Activated CD4-positive, alpha-beta memory T cell treated with anti-CD3 and anti-CD28 coated beads for 36 hours (primary cell): ENCODE measurements around the gene USP47. TPM values are rescaled to one million over a fixed set of nuclear protein-coding genes. Genes with fewer than 3 reads are reported as not detected.

Source experiments
- CTCF ChIA-PET: fragments of 350-600 bp; sonication (Branson Sonifier 250); formaldehyde crosslinking; loops from one replicate; lab custom pipeline; 2021; ENCODE audit warnings: antibody characterized with exemption, inconsistent platforms; lab: Charles Lee
- POLR2A ChIA-PET: fragments of 350-600 bp; sonication (Branson Sonifier 250); formaldehyde crosslinking; loops from one replicate; lab custom pipeline; 2021; ENCODE audit warnings: antibody characterized with exemption; lab: Charles Lee
- DNase-seq: peaks from one replicate; pipeline ENCODE4 v3.0.0-alpha.2; 2020
- H3K27ac Mint-ChIP-seq: one replicate; pipeline ENCODE4 v1.8.0; 2021; ENCODE audit warnings: mixed read lengths
- H3K27me3 Mint-ChIP-seq: one replicate; pipeline ENCODE4 v1.8.0; 2021; ENCODE audit warnings: mixed read lengths
- H3K36me3 Mint-ChIP-seq: one replicate; pipeline ENCODE4 v1.8.0; 2021; ENCODE audit warnings: mixed read lengths
- H3K4me1 Mint-ChIP-seq: one replicate; pipeline ENCODE4 v1.8.0; 2021; ENCODE audit warnings: low read depth, mixed read lengths
- H3K4me3 Mint-ChIP-seq: one replicate; pipeline ENCODE4 v1.8.0; 2021; ENCODE audit warnings: mild to moderate bottlenecking, mixed read lengths
- H3K9me3 Mint-ChIP-seq: one replicate; pipeline ENCODE4 v1.8.0; 2021; ENCODE audit warnings: mixed read lengths
- intact Hi-C: fragments of 100-400 bp; cut with micrococcal nuclease; formaldehyde crosslinking; loops from one replicate; pipeline ENCODE4 v1.15.1; 2023
- total RNA-seq, 2 experiments: library from RNA; stranded (reverse); gene quantifications; one replicate each; pipeline ENCODE4 v1.2.3, GENCODE V29; 2021

Gene USP47
- total RNA-seq, 2 experiments from 2014 or later: 58.5 to 64.0 TPM

DNA sequence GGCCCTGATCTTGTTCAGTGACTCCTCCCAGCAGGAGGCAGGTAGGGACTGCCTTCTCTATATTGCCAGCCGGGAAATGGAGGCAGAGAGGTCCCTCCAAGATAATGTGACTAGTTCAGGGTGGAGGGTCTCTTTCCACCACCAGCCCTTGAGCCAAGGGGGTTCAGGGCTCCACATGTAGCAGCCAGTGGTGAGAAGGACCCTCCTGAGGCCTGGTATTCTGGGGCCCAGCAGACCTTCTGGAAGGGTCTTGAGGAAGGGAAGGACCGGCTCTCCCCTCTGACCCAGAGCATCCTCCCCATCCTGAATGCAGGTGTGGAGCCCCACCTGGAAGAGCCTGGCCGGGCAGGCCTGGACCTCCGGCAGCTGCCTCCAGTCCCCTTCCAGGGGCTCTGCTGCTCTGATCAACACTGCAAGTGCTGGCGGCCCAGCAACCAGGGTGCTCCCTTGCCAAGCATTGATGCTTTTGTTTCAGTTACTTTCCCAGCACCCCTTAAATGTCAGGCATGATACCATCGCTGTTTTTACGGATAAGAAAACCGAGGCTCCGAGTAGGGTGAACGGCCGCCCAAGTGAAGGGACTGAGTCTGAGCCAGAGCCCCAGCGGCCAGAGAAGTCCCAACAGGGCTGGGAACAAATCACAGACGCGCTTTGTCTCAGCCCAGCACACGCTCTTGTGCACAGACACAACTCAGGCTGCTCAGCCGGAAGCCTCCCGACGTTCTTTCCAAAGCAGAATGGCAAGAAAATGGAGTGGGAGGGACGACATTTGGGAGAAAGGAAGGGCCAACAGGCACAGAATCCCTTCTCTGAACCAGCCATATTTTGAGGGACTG lies 127.8 kb downstream of the USP47 start:
- peaks cover 1% of the 10 kb centered on the region for H3K4me1 Mint-ChIP-seq
- DNase-seq: no peak
- ChIA-PET CTCF (interaction anchor here (3.8 kb wide), 1 partner anchor 12 kb away, joined by 27 read pairs; no protein-coding TSS in a partner anchor), POLR2A (no interaction called here)
- H3K36me3 Mint-ChIP-seq: no peaks in the 10 kb centered on the region
- H3K27me3 Mint-ChIP-seq: no peaks in the 10 kb centered on the region
- intact Hi-C loops: no loop called here
- H3K9me3 Mint-ChIP-seq: no peaks in the 10 kb centered on the region
- no peak overlapping the region for H3K27ac Mint-ChIP-seq
- H3K4me3 Mint-ChIP-seq: no peak overlapping the region

DNA sequence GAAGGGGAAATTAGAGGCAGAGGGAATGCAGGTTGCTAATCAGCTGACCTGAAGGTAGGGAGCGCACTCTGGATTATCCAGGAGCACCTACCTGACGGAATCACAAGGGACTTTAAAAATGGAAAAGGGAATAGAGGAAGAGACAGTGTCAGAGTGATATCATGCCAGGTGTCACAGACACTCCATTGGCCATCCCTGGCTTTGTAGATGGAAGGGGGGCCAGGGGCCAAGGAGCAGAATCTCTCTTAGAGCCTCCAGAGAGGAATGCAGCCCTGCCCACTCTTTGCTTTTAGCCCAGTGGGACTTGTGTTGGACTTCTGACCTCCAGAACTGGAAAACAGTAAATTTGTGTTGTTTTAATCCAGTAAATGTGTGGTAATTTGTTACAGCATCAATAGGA lies 128.8 kb downstream of the USP47 start:
- no peak overlapping the region for H3K27ac Mint-ChIP-seq
- H3K27me3 Mint-ChIP-seq: no peaks in the 10 kb centered on the region
- H3K4me3 Mint-ChIP-seq: no peak overlapping the region
- no peaks in the 10 kb centered on the region for H3K9me3 Mint-ChIP-seq
- peaks cover 8% of the 10 kb centered on the region for H3K4me1 Mint-ChIP-seq
- ChIA-PET CTCF (no interaction called here), POLR2A (no interaction called here)
- no peaks in the 10 kb centered on the region for H3K36me3 Mint-ChIP-seq
- no peak for DNase-seq
- intact Hi-C loops: no loop called here

DNA sequence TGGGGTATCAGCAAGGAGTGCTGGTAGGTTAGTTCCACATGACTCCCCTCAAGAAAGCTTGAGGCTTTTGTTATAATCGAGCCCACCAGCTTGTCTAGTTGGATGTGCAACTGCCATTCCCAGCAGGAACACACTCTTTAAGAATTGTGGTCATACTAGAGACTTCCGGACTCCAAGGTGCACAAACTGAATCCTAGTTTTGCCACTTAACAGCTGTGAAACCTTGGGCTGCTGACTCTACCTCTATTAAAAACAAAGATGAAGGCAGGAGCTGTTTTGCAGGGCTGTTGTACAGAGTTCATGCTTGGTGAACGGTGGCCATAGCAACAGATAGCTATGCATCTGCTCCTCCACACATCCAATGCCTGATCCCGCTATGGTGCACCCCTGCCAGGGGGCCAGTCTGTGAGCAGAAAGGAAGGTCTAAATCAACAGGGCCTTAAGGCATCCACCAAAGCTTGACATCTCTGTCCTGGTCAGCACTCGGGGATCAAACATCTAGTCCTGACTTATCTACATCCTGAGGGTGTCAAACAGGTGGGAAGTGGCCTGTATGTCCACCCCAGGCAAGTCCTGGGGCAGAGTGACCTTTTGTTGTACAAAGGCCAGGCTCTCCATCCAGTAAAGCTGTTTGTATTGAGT lies 130.3 kb downstream of the USP47 start:
- POLR2A ChIA-PET: no interaction called here
- CTCF ChIA-PET: interaction anchor here (0.6 to 1.5 kb wide), 3 partner anchors 15 to 72 kb away, joined by 3 to 7 read pairs (median 3); no protein-coding TSS in a partner anchor
- H3K9me3 Mint-ChIP-seq: no peaks in the 10 kb centered on the region
- no peaks in the 10 kb centered on the region for H3K36me3 Mint-ChIP-seq
- no peak overlapping the region for H3K4me3 Mint-ChIP-seq
- intact Hi-C loops: no loop called here
- no peaks in the 10 kb centered on the region for H3K27me3 Mint-ChIP-seq
- DNase-seq: no peak
- H3K4me1 Mint-ChIP-seq: peaks cover 8% of the 10 kb centered on the region
- H3K27ac Mint-ChIP-seq: no peak overlapping the region

DNA sequence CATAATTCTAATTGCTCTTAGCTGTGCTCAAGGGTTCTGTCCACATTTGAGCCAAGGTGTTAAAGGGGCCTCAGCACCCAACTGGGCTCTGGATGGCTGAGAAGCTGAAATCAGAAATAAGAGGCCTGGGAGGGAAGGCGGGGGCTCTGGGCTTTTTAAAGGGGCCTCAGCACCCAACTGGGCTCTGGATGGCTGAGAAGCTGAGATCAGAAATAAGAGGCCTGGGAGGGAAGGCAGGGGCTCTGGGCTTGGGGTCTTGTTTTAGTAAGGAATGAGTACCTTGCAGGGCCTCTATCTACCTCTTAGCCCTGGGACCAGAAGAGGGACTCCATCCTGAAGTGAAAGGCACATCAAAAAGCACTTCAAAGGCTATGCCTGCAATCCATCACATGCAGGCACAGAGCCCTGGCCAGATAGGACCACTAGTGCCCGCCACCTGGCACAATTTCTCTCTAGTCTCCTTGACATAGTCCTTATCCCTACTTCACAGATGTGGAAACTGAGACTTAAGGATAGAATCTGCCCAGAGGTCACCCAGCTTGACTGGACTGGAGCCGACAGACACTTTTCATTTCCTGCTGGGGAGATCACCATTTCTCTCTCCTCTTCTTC lies 131.1 kb downstream of the USP47 start:
- H3K27me3 Mint-ChIP-seq: no peaks in the 10 kb centered on the region
- H3K9me3 Mint-ChIP-seq: no peaks in the 10 kb centered on the region
- H3K4me3 Mint-ChIP-seq: no peak overlapping the region
- DNase-seq: no peak
- ChIA-PET POLR2A (no interaction called here), CTCF (interaction anchor here (1.5 kb wide), 1 partner anchor 72 kb away, joined by 7 read pairs; no protein-coding TSS in a partner anchor)
- no peak overlapping the region for H3K27ac Mint-ChIP-seq
- H3K4me1 Mint-ChIP-seq: peaks cover 8% of the 10 kb centered on the region
- H3K36me3 Mint-ChIP-seq: no peaks in the 10 kb centered on the region
- intact Hi-C loops: no loop called here

DNA sequence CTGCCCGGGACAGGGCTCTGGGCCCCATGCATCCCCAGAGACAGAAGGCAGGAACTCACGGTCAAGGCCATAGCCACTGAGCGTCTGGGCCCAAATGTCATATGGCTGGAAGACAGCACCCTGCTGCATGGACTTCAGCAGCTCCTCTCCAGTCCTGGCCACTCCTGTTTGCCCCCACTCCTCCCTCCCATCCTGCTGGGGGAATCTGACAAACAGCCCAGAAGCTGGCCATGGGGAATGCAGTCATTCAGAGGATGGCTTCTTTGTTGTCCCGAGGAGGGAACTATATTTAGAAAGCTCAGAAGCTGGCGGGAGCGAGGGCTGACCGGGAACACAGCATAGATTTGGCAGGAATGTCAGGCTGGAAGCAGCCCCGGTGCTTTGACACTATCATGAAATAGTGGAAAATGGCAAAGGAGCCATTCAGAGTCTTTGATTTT lies 131.6 kb downstream of the USP47 start:
- peaks cover 8% of the 10 kb centered on the region for H3K4me1 Mint-ChIP-seq
- no peak overlapping the region for H3K4me3 Mint-ChIP-seq
- POLR2A ChIA-PET: no interaction called here
- no peak for DNase-seq
- intact Hi-C loops: no loop called here
- no peak overlapping the region for H3K27ac Mint-ChIP-seq
- H3K9me3 Mint-ChIP-seq: no peaks in the 10 kb centered on the region
- H3K27me3 Mint-ChIP-seq: no peaks in the 10 kb centered on the region
- CTCF ChIA-PET: no interaction called here
- no peaks in the 10 kb centered on the region for H3K36me3 Mint-ChIP-seq

DNA sequence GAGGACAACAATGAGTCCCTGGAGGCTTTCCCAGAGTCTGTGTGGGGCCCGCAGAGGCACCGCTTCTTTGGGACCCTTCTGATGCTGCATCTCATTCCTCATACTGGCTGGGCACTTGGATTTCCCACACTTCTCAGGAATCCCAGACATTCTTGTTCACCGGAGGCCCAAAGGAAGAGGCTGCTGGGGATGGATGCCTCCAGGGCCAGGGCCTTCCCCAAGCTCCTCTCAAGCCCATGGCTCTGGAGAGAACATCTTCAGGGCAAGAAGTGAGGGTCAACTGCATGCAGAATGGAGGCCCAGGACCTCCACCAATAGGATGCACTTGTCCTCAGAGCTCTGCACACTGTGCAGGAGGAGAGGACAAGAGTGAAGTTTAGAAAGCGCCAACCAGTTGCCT lies 132.1 kb downstream of the USP47 start:
- CTCF ChIA-PET: interaction anchor here (1.1 kb wide), 1 partner anchor 8 kb away, joined by 3 read pairs; no protein-coding TSS in a partner anchor
- intact Hi-C loops: no loop called here
- no peaks in the 10 kb centered on the region for H3K27me3 Mint-ChIP-seq

DNA sequence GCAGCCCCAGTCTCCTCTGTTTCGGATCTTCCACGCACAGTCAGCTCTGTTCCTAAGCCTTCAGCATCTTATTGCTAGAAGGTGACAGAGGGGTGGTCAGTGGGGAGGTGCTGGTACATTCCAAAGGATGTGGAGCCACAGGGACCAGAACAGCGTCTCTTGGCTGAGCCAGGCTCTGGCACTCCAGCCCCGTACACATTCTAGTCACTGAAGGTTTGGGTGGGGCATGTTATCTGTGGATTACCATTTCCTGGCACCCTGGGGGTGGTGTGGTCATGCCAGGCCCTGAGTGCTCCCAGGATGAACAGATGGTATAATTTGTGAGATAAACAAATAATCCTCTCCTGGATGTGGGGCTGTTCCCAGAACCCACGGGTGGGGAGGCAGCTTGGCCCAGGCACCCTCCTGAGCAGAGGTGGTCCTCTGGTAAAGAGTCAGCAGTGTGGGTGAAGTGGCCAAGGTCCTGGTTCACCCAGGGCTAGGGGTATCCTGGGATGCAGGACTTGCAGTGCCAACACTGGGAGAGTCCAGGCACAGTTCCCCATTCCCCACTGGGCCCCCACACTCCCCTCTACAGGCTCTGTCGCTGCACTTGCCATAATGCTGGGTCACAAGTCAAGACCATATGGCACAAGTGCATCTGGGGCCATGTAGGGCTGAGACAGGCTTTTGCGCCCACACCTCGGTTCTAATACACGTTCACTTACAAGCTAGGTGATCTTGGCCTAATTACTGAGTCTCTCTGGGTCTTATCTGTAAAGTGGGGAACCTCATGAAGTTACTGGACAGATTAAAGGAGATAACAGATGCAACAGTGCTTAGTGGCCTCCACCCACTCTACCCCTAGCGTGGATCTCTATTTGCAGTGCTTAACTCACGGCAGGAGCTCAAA lies 133.7 kb downstream of the USP47 start:
- ChIA-PET CTCF (interaction anchor here (1.1 kb wide), 1 partner anchor 9 kb away, joined by 3 read pairs; no protein-coding TSS in a partner anchor), POLR2A (no interaction called here)
- Mint-ChIP-seq H3K27me3 (no peaks in the 10 kb centered on the region), H3K9me3 (no peaks in the 10 kb centered on the region), H3K4me3 (no peak overlapping the region), H3K4me1 (peaks cover 8% of the 10 kb centered on the region), H3K36me3 (no peaks in the 10 kb centered on the region), H3K27ac (no peak overlapping the region)
- DNase-seq: peak; percentile 6
- intact Hi-C loops: no loop called here

More for the DNA sequence above, 132.1 kb downstream of the USP47 start:
- Mint-ChIP-seq H3K9me3 (no peaks in the 10 kb centered on the region), H3K4me3 (no peak overlapping the region), H3K27ac (no peak overlapping the region), H3K4me1 (peaks cover 8% of the 10 kb centered on the region), H3K36me3 (no peaks in the 10 kb centered on the region)
- DNase-seq: peak; percentile 3
- POLR2A ChIA-PET: no interaction called here

DNA sequence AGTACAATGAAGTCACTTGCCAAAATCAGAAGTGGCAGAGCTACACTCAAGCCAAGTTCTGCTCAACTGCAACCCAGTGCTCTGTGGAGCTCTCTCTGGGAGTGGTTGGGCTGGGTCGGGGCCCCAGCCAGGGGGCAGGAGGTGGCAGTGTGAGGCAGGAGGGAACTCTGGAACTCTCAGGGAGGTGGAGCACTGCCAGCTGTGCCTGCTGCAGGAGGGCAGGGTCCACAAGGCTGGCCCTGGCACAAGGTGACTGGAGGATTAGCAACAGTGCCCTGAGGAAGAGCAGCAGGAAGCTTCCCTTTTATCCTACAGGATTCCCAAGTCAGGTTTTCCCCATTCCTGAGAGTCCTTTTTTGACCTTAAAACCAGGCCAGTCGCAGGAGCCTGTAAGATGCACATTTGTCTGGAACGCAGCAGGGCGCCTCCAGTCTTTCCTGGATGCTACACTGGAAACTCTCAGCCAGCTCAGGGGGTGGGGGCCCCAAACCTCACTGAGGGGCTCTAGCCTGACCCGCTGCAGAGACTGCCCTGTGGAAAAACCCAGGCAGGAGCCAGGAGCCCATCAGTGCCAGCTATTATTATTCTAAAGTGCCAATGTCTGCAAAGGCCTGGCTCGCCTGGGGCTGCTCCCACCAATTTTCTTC lies 134.8 kb downstream of the USP47 start:
- POLR2A ChIA-PET: interaction anchor here (0.8 kb wide), 1 partner anchor 14 kb away, joined by 4 read pairs; no protein-coding TSS in a partner anchor
- Mint-ChIP-seq H3K4me3 (no peak overlapping the region), H3K9me3 (no peaks in the 10 kb centered on the region), H3K4me1 (peaks cover 8% of the 10 kb centered on the region), H3K27ac (no peak overlapping the region), H3K27me3 (no peaks in the 10 kb centered on the region), H3K36me3 (no peaks in the 10 kb centered on the region)
- CTCF ChIA-PET: no interaction called here
- DNase-seq: peak; percentile 0
- intact Hi-C loops: no loop called here

DNA sequence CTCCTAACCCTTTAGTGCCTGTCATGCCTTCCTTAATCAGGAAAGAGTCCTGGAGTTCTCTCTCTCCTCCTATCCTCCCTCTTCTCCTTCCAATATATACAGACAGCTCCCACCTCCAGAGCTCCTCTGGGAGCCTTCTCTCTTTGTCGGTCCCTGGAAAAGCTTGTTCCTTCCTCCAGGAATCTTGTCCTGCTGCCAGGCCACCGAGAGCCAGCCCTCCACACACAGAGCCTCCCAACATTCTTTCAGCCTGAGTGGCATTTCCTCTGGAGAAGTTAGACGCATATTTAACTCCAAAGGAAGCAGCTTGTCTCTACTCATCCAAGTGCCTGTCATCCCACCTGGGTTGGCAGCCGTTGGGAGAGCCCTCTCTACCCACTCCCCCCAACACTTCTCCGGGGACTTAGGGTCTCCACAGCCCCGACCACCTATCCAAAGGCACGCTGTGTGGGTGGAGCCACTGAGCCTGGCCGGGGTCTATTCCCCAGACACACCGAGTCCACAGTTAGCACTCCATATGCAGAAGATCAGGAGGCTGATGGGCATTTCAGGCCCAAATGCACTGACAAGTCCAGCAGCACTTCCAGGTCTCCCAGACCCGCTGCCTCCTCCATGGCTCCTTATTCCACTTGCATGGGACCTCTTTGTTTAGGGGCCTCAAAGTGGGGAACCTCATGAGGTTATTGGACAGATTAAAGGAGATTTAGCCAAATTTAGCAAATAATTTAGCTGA lies 135.6 kb downstream of the USP47 start:
- peak; percentile 3 for DNase-seq
- intact Hi-C loops: no loop called here
- Mint-ChIP-seq H3K27ac (no peak overlapping the region), H3K4me1 (peaks cover 8% of the 10 kb centered on the region), H3K27me3 (no peaks in the 10 kb centered on the region), H3K4me3 (no peak overlapping the region), H3K9me3 (no peaks in the 10 kb centered on the region), H3K36me3 (no peaks in the 10 kb centered on the region)
- ChIA-PET POLR2A (no interaction called here), CTCF (no interaction called here)

DNA sequence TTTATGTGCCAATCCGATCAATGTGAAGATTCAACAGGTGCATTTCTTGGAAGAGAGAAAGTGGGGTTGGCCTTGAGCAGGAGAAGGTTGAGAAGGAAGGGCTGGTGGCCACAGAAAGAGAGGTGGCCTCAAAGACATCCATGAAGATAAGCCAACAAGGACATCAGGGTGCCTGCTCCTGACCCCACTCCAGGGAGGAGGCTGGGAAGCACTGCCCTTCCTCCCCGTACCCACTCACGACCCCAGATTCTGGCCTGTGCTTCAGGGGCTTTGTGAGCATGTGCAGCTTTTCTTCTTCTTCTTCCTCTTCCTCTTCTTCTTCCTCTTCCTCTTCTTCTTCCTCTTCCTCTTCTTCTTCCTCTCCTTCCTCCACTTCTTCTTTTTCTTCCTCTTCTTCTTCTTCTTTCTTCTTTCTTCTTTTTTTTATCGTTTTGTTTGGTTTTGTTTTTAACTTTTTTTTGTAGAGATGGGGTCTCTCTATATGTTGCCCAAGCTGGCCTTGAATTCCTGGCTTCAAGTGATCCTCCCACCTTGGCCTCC lies 136.4 kb downstream of the USP47 start:
- POLR2A ChIA-PET: no interaction called here
- intact Hi-C loops: no loop called here
- CTCF ChIA-PET: interaction anchor here (1.6 kb wide), 1 partner anchor 303 kb away, joined by 3 read pairs; no protein-coding TSS in a partner anchor

More for the DNA sequence above, 136.4 kb downstream of the USP47 start:
- Mint-ChIP-seq H3K27me3 (no peaks in the 10 kb centered on the region), H3K9me3 (no peaks in the 10 kb centered on the region), H3K36me3 (no peaks in the 10 kb centered on the region), H3K4me3 (no peak overlapping the region), H3K4me1 (peaks cover 8% of the 10 kb centered on the region), H3K27ac (no peak overlapping the region)
- no peak for DNase-seq
